ENCODE results near the gene TRAPPC6A.
A peak's percentile ranks its signal among the peaks of the same experiment; 100 is the strongest.

Gene TRAPPC6A

GRCh38 chr19:45189971-45190370 lies 11.9 kb upstream of the TRAPPC6A start:
- TF ChIP-seq, protein P1, sequence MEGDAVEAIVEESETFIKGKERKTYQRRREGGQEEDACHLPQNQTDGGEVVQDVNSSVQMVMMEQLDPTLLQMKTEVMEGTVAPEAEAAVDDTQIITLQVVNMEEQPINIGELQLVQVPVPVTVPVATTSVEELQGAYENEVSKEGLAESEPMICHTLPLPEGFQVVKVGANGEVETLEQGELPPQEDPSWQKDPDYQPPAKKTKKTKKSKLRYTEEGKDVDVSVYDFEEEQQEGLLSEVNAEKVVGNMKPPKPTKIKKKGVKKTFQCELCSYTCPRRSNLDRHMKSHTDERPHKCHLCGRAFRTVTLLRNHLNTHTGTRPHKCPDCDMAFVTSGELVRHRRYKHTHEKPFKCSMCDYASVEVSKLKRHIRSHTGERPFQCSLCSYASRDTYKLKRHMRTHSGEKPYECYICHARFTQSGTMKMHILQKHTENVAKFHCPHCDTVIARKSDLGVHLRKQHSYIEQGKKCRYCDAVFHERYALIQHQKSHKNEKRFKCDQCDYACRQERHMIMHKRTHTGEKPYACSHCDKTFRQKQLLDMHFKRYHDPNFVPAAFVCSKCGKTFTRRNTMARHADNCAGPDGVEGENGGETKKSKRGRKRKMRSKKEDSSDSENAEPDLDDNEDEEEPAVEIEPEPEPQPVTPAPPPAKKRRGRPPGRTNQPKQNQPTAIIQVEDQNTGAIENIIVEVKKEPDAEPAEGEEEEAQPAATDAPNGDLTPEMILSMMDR (IDR thresholded peaks at IDR 0.05; ENCODE audit: insufficient read depth, low read length, missing control alignments) = no peak
- no peak for DNase-seq (ENCODE audit: low read depth, low spot score)
- no peak overlapping the region for H3K4me3 ChIP-seq (ENCODE audit: low read depth, low read length)
- ChIA-PET CTCF (no interaction called here), POLR2A (interaction anchor here (0.7 kb wide), 1 partner anchor 188 kb away, joined by 3 read pairs; no protein-coding TSS in a partner anchor)

DNA sequence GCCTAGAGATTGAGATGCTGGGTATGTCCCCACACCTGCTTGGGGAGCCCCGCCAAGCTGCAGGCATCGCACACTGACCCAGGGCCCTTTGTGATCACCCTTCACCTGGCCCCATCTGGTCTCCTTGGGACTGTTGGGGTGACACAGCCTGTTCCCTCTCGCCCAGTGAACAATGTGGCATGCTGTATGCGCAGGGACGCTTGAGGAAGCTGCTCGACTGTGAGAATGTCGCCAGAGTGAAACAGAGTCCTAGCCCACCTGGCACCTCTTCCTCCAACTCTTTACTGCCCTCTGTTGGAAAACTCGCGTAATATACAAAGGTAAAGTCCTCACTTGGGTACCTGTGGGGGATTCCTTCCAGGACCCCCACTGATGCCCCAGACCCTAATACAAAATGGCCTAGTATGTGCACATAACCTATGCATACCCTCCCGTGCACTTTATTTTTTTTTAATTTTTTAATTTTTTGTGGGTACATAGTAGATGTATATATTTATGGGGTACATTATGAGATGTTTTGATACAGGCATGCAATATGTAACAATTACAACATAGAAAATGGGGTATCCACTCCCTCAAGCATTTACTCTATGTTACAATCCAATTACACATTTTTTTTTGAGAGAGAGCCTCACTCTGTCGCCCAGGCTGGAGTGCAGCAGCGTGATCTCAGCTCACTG lies 9.5 kb upstream of the TRAPPC6A start:
- H3K4me3 ChIP-seq (ENCODE audit: low read depth, low read length) = no peak overlapping the region
- CTCF ChIA-PET = interaction anchor here (1.0 to 1.7 kb wide), 4 partner anchors 9 to 134 kb away, joined by 3 to 9 read pairs (median 4); partner anchors contain the start of genes BLOC1S3 and TRAPPC6A
- DNase-seq (ENCODE audit: low read depth, low spot score) = no peak
- POLR2A ChIA-PET = interaction anchor here (1.4 kb wide), 1 partner anchor 10 kb away, joined by 7 read pairs; the partner anchor contains the start of genes BLOC1S3 and TRAPPC6A
- TF ChIP-seq, protein P1 (IDR thresholded peaks at IDR 0.05; ENCODE audit: insufficient read depth, low read length, missing control alignments) = peak; percentile 21

DNA sequence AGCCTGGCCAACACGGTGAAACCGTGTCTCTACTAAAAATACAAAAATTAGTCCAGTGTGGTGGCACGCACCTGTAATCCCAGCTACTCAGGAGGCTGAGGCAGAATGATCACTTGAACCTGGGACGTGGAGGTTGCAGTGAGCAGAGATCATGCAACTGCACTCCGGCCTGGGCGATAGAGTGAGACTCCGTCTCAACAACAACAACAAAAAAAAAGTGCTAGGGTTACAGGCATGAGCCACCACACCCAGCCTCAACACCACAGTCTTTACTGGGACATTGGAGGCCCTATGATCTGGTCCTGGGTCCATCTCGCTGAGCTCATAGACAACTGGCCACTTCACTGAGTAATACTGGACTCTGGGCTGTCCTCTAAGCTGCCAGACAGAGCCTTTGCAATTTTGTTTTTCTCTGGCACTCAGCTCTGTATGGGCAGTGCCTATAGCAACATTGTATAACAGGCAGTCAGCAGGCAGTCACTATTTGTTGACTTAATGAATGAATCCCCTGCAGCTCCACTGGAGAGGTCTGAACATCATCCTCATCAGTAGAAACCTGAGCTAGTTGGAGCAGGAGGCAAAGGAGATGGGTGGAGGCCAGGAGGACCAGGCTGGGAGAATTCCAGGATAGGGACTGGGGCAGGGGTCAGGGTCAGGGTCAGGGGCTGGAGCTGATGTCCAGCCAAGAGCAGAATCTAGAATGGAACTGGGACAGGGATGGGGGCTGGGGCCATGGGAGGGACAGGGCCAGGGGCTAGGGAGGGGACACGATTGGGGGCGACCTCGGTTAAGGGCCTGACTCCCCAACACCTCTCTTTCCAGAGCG lies 8.7 kb upstream of the TRAPPC6A start:
- ChIA-PET CTCF (interaction anchor here (1.1 to 1.7 kb wide), 4 partner anchors 8 to 134 kb away, joined by 3 to 9 read pairs (median 4); partner anchors contain the start of genes BLOC1S3 and TRAPPC6A), POLR2A (interaction anchor here (1.4 kb wide), 1 partner anchor 9 kb away, joined by 7 read pairs; the partner anchor contains the start of genes BLOC1S3 and TRAPPC6A)
- H3K4me3 ChIP-seq (ENCODE audit: low read depth, low read length) = no peak overlapping the region
- peak; percentile 24 for DNase-seq (ENCODE audit: low read depth, low spot score)
- TF ChIP-seq, protein P1 (IDR thresholded peaks at IDR 0.05; ENCODE audit: insufficient read depth, low read length, missing control alignments) = no peak

- no peak overlapping the region for H3K4me3 ChIP-seq (ENCODE audit: low read depth, low read length)
- ChIA-PET POLR2A (no interaction called here), CTCF (interaction anchor here (1.6 to 2.4 kb wide), 2 partner anchors 16 to 144 kb away, joined by 3 to 8 read pairs; no protein-coding TSS in a partner anchor)
- TF ChIP-seq, protein P1 (IDR thresholded peaks at IDR 0.05; ENCODE audit: insufficient read depth, low read length, missing control alignments) = no peak
- DNase-seq (ENCODE audit: low read depth, low spot score) = no peak
Observed at GRCh38 chr19:45184115-45184514, 6.1 kb upstream of the TRAPPC6A start.

GRCh38 chr19:45182758-45183157 lies 4.7 kb upstream of the TRAPPC6A start:
- ChIA-PET POLR2A (no interaction called here), CTCF (interaction anchor here (0.7 to 2.4 kb wide), 4 partner anchors 16 to 143 kb away, joined by 3 to 8 read pairs (median 3); no protein-coding TSS in a partner anchor)
- TF ChIP-seq, protein P1 (IDR thresholded peaks at IDR 0.05; ENCODE audit: insufficient read depth, low read length, missing control alignments) = no peak
- DNase-seq (ENCODE audit: low read depth, low spot score) = no peak
- no peak overlapping the region for H3K4me3 ChIP-seq (ENCODE audit: low read depth, low read length)
